IPS DF 19.7 (cell line): ENCODE measurements around the gene CHMP4A.
A peak's percentile ranks its signal among the peaks of the same experiment; 100 is the strongest.

Experiments
- DNase-seq: peaks from one replicate; pipeline ENCODE4 v3.0.0-alpha.2; 2013; ENCODE audit warnings: low read depth, low spot score

The CHMP4A gene, protein sequence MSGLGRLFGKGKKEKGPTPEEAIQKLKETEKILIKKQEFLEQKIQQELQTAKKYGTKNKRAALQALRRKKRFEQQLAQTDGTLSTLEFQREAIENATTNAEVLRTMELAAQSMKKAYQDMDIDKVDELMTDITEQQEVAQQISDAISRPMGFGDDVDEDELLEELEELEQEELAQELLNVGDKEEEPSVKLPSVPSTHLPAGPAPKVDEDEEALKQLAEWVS

DNA sequence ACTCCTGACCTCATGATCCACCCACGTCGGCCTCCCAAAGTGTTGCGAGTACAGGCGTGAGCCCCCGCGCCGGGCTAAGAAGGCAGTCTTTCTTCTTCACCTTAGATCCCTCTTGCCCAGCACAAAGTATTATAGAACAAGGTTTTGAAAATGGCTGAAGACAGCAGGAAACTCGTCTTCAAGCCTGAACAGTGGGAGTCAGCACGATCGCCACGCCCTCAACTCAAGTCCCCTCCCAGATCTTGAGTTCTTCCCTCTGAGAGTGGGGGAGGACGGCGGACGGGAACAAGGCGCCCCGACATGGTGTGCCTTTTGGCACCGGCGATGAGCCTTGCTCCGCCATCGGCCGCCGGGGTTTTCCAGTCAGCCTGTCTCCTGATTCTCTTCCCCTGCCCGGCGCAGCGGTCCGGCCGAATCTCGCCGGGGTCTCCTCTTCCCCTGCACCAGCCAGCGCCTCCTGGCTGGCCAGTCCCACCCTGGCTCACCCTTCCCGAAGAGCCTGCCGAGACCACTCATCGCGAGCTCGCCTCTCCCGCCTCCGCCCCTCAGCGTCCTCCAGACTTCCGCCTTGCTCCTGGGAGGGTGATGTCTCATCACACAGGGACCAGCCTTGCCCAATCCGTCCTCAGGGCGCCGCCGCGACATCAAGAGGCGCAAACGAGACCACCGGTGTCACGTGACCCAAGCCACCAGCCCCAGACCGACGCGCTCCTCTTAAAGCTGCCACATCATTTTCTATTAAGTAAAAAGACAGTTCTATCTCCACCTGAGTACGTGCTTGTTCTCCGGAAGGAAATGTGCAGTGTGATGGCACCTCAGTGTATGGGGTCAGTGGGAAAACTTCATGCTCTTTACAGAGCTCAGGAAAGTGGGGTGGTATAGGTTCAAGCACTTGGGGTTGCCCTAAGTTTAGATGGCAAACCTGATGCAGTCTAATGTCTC, at the start of gene CHMP4A:
Gene CHMP4A (minus strand): TSS at position 565 of the 942 bp plus-strand sequence. CDS start 49 bp downstream, at position 516.
- peak; percentile 93 for DNase-seq

- DNase-seq, result no peak
Measured at GRCh38 chr14:24261969-24262327, 48.7 kb upstream of the CHMP4A start.

GRCh38 chr14:24261256-24261968, 48.1 kb upstream of the CHMP4A start:
- no peak for DNase-seq

DNA sequence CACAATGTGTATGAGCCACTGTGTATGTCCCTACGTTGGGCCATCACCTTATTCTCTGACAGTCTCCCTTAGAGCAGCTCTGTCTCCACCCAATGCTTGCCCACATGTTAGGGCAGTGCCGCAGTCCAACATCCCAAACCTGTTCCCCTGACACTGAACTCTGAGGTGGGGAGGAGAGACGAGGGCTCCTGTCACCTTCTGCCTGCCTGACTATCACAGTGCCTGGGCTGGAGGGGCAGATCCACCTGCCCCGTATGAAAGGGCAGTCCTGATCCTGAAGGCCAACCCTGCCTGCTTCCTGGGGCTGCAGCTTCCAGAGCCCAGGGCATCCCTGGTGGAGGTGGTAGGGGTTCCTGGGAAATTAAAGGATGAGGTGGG, 47.5 kb upstream of the CHMP4A start:
- no peak for DNase-seq

DNA sequence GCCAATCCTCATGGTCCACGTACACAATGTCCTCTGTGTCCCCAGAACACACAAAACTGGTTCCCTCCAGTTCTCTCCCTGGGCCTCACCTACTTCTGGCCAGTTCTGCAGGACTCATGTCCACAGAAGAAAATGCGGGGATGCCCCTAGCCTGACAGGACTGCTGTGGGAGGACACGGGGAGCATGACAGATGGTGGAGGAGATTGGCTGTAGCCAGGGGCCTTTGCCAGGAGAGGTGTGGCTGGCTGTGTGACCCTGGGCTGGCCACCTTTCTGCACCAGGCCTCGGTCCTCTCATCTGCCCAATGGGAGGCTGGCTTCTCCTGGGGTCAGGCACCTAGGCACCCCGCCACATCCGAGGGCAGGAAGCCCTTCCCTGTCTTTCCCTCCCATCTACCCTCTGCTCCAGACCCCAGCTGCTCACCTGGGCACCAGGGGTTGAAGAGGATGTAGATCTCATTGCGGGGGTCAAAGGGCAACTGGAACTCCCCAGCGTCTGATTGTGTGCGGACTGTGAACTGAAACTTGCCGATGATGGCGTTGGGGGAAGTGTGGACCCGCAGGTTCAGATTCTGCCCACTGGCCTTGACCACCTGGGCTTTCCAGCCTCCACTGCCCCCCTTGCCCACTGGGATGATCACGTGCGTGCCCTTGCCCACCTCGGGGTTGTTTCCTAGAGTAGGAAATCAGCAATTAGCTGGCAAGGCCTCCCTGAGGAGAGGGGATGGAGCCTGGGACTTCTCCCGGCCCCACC, 46.9 kb upstream of the CHMP4A start:
- no peak for DNase-seq

GRCh38 chr14:24259282-24260025, 46.2 kb upstream of the CHMP4A start:
- no peak for DNase-seq

GRCh38 chr14:24258548-24259265, 45.4 kb upstream of the CHMP4A start:
- DNase-seq, result no peak

DNA sequence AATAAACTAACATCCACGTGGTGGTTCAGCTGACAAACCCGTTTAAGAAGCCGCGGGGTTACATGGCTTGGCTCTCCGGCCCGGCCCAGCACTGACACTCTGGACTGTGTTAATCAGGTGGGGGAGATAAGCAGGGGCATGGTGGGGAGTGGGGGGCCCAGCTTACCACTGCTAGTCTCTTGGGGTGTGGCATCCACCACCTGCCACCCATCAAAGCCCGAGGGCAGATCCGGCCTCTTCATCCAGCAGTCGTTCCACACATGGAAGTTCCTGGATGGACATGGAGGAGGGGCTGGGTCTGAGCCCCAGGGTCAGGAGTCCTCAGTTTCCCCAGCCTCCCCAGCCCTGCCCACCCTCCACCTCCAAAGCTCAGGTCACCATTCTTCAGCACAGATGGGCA, 44.8 kb upstream of the CHMP4A start:
- no peak for DNase-seq

GRCh38 chr14:24256960-24257359, 43.7 kb upstream of the CHMP4A start:
- no peak for DNase-seq

- no peak for DNase-seq
Measured at GRCh38 chr14:24255931-24256711, 42.8 kb upstream of the CHMP4A start.

DNA sequence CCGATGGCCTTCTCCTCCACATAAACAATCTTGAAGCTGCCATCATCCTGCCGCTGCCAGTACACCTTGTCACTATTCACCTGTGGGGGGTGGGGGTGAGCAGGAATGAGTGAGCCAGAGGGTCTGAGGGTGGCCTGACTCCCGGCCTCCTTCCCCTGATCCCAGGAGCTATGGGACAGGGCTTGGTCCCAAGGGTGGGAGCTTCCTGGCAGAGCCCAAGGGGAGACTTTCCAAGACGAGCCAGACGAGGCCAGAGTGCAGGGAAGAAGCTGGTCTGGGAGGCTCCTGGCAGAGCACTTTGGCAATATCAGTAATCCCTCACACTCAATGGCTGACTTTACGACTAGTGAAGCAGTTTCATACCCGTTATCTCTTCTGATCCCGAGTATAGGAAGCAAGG, 42.1 kb upstream of the CHMP4A start:
- DNase-seq, result no peak

- no peak for DNase-seq
Measured at GRCh38 chr14:24254630-24255392, 41.5 kb upstream of the CHMP4A start.

DNA sequence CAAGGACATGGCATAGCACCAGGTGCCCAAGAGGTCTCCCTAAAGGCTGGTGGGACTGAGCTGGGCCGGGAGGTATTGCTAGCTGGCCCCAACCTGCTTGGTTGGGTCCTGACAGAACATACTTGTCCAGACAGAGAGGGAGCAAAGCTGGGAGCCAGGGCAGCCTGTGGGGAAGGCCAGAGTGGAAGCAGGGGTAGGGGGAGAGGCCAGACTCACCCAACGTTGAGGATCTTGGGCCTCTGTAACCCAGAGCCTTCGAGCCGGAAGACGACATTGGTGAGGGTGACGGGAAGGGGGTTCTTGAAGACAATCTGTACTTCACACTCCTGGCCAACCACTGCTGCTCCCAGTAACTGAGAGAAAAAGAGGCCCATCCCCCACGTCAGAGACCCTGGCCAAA, 40.6 kb upstream of the CHMP4A start:
- no peak for DNase-seq

DNA sequence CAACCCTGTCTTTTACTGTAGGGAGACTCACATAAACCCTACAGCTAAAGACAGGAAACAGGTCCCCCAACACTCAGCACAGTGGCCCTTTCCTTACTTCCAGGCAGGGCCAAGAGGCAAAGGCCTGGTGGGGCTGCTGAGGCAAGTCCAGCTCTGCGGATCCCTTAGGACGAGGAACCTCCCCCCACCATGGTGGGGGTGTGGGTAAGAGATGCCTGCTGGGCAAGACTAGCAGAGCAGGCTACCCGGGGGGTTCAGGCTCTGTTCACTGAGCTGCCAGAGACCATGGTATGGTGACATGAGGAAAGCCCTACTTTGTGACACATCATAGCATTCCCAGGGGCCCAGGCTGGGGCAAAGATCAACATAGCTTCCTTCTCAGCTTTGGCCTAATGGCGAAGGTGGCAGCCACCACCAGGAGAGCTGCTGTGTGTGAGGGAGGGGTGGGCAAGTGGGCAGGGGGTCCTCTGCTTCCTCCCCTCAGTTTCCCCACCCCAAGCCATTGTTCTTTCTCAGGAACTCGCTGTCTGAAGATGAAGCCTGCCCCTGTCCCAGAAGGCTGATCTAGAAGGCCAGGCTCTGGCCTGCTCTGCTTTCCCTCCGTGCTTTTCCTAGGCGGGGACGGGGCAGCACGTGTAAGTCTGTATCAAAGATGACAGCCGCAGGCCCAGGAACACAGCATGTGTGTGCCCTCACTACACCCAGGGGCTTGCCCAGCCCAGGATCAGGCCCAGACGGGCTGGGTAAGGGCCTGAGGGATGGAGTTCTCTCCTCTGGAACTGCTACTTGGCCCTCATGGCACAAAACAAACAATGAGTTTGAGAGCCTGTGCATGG, 39.2 kb upstream of the CHMP4A start:
- no peak for DNase-seq

GRCh38 chr14:24251880-24252288, 38.6 kb upstream of the CHMP4A start:
- DNase-seq, result no peak

- DNase-seq, result no peak
Measured at GRCh38 chr14:24250354-24250753, 37.1 kb upstream of the CHMP4A start.

GRCh38 chr14:24249230-24250021, 36.1 kb upstream of the CHMP4A start:
- no peak for DNase-seq
